ENCODE results near the gene WSB2.
A peak's percentile ranks its signal among the peaks of the same experiment; 100 is the strongest.

WSB2 gene

DNA sequence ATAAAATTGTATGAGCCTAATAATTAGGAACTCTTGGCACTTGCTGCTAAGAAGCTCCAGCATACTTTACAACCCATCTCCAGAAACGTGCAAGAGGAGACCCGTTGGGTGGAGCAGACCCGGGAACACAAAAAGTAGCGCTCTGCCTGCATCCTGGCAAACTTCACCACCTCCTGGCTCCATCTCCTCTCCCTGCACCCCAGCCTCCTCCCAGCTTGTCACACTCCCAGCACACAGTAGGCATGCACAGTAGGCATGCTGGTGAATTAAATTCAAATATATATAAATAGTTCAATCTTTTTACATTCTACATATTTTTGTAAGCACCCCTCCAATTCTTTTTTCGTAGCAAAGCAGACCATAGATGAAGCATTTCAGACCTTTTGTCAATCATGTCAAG is 41.6 kb upstream of the WSB2 start:
- TF ChIP-seq, protein P1, sequence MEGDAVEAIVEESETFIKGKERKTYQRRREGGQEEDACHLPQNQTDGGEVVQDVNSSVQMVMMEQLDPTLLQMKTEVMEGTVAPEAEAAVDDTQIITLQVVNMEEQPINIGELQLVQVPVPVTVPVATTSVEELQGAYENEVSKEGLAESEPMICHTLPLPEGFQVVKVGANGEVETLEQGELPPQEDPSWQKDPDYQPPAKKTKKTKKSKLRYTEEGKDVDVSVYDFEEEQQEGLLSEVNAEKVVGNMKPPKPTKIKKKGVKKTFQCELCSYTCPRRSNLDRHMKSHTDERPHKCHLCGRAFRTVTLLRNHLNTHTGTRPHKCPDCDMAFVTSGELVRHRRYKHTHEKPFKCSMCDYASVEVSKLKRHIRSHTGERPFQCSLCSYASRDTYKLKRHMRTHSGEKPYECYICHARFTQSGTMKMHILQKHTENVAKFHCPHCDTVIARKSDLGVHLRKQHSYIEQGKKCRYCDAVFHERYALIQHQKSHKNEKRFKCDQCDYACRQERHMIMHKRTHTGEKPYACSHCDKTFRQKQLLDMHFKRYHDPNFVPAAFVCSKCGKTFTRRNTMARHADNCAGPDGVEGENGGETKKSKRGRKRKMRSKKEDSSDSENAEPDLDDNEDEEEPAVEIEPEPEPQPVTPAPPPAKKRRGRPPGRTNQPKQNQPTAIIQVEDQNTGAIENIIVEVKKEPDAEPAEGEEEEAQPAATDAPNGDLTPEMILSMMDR (IDR thresholded peaks at IDR 0.05): no peak
- peak overlapping the region; percentile 87 for H3K4me3 ChIP-seq
- H3K27ac ChIP-seq: no peak overlapping the region
- DNase-seq (ENCODE audit: low spot score): no peak

DNA sequence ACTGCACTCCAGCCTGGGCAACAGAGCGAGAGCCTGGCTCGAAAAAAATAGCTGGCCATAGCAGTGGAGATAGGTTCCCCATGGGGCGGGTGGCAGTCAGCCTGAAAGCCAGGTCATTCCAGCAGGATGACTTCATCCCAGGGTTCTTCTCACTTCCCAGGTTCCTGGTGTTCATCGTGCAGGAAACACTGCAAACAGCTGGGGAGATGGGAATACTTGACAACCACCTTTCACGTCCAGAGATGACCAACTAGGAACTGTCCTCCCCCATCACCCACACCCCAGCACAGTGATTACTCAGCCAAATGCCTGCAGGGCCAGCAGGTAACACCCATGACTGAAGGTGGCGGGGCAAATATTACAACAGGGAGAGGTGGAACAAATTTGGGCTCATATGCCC is 41.1 kb upstream of the WSB2 start:
- Histone ChIP-seq H3K4me3 (no peak overlapping the region), H3K27ac (no peak overlapping the region)
- TF ChIP-seq, protein P1 (IDR thresholded peaks at IDR 0.05): no peak
- no peak for DNase-seq (ENCODE audit: low spot score)

DNA sequence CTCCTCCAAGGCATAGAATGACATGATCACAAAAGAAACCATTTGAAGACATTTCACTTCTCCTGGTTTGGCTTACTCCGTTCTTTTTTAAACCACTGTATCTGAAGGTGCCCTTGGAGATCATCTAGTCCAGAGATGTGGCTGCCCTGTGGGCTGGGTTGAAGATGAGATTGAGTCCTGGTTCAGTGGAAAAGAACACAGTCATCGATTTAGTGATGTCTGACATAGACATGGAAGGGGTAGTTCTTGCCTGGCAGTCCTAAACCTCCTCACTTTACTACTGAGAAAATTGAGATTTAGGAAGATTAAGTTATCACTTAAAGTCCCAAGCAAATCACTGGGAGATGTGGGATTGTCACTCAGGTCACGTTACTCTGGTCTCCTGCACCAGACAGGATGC is 40.1 kb upstream of the WSB2 start:
- DNase-seq (ENCODE audit: low spot score): no peak
- Histone ChIP-seq H3K4me3 (no peak overlapping the region), H3K27ac (no peak overlapping the region)
- TF ChIP-seq, protein P1 (IDR thresholded peaks at IDR 0.05): no peak

- Histone ChIP-seq H3K4me3 (no peak overlapping the region), H3K27ac (no peak overlapping the region)
- no peak for DNase-seq (ENCODE audit: low spot score)
- TF ChIP-seq, protein P1 (IDR thresholded peaks at IDR 0.05): no peak
Measured at GRCh38 chr12:118098911-118099671, 38.1 kb upstream of the WSB2 start.

GRCh38 chr12:118098401-118098800 is 37.4 kb upstream of the WSB2 start:
- no peak for DNase-seq (ENCODE audit: low spot score)
- Histone ChIP-seq H3K4me3 (no peak overlapping the region), H3K27ac (no peak overlapping the region)
- TF ChIP-seq, protein P1 (IDR thresholded peaks at IDR 0.05): no peak

DNA sequence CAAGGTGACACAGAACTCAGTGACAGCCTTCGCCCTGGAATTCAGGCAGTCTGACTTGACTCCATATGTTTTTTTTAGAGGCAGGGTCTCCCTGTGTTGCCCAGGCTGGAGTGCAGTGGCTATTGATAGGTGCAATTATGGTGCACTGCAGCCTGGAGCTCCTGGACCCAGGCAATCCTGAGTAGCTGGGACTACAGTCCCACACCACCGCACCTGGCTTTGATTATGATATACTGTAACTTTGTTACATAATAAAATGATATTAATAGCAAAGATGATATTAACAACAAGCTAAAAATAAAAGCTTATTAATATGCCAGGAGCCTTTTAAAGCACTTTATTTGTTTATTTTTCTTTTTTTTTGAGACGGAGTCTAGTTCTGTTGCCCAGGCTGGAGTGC is 33.1 kb upstream of the WSB2 start:
- H3K4me3 ChIP-seq: no peak overlapping the region
- H3K27ac ChIP-seq: no peak overlapping the region
- DNase-seq (ENCODE audit: low spot score): no peak
- TF ChIP-seq, protein P1 (IDR thresholded peaks at IDR 0.05): no peak

GRCh38 chr12:118089782-118090181 is 28.8 kb upstream of the WSB2 start:
- TF ChIP-seq, protein P1 (IDR thresholded peaks at IDR 0.05): no peak
- Histone ChIP-seq H3K27ac (no peak overlapping the region), H3K4me3 (no peak overlapping the region)
- no peak for DNase-seq (ENCODE audit: low spot score)
